Measurements from ENCODE around the gene SDF2L1.
"Not testable (repeated sequence)": the region's sequence is repeated elsewhere in the genome, so short reads cannot be mapped to it uniquely, and the experiment has no call there.

SDF2L1 gene

GRCh38 chr22:21652547-21653545 lies 10.7 kb downstream of the SDF2L1 start:
- DNase-seq: no peak
- in situ Hi-C loops (cut with HindIII; ENCODE audit: low pct_ligation_motif_present, low pct_unique_long_range_greater_than_20kb, low sequenced_read_pairs): no loop called here

DNA sequence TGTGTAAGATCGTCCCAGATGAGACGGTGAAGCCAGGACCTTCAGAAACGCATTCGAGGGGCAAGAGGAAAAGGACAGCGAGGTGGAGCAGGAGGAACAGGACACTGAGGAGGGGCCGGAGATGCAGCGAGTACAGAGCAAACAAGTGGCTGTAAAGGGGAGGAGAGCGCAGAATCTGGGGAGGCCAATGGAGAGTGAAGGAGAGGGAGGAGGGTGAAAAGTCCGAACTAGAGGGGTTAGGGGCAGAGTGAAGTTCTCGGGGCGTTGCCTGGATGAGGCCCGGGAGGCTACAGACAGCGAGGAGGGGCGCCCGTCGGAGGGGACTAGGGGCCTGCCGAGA lies 14.9 kb downstream of the SDF2L1 start:
- DNase-seq: no peak
- in situ Hi-C loops (cut with HindIII; ENCODE audit: low pct_ligation_motif_present, low pct_unique_long_range_greater_than_20kb, low sequenced_read_pairs): no loop called here

DNA sequence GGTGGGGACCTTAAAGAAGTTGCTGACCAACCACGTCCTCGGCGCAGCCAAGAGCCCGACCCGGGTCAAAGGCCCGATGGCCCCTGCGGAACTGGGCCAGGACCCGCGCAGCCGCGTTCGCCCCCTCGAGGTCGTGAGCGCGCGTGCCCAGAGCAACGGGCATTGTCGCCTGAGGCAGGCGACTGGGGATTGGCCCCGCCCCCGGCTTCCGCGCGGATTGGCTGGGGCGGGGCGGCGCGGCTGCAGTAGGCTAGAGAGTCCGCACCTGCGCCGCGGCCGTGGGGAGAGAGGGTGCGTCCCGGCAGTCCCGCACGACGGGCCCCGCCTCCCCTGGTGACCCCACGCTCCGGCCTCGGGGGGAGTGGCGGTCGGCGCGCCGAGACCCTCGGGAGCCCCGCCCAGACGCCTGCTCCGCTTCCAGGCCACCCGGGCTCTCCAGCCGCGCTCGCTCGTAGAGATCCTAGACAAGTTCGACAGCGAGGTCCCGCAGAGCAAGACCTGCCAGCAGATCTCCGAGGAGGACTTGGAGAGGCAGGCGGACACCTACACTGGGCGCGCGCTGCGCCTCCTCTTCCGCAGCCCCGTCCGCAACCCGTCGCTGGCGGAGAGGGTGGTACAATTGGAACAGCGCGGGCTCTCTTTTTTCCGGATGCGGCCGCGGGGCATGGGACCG lies 15.4 kb downstream of the SDF2L1 start:
- DNase-seq: peak; percentile 66
- in situ Hi-C loops (cut with HindIII; ENCODE audit: low pct_ligation_motif_present, low pct_unique_long_range_greater_than_20kb, low sequenced_read_pairs): no loop called here

- no peak for DNase-seq
- in situ Hi-C loops (cut with HindIII; ENCODE audit: low pct_ligation_motif_present, low pct_unique_long_range_greater_than_20kb, low sequenced_read_pairs): no loop called here
These were observed 17.9 kb downstream of the SDF2L1 start for GRCh38 chr22:21659864-21660525.

DNA sequence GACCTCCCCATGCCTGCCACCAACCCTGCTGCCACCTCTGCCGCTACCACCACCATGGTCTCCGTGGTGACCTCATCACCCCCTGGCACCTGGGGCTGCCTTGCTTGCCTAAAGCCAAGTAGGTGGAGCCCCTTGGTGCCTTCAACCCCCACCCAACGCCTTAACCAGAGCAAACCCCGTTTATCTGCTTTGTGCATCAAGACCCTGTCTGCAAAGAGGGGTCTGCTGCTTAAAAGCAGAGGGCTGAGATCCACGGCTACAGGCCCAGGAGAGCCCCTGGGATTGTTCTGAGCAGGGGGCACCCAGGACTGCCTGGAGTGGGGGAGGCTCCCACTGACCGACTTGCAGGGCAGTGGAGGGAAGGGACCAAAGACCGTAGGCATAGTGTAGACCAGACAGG lies 18.8 kb downstream of the SDF2L1 start:
- in situ Hi-C loops (cut with HindIII; ENCODE audit: low pct_ligation_motif_present, low pct_unique_long_range_greater_than_20kb, low sequenced_read_pairs): no loop called here
- no peak for DNase-seq

GRCh38 chr22:21661991-21662390 lies 19.9 kb downstream of the SDF2L1 start:
- DNase-seq: no peak
- in situ Hi-C loops (cut with HindIII; ENCODE audit: low pct_ligation_motif_present, low pct_unique_long_range_greater_than_20kb, low sequenced_read_pairs): no loop called here

DNA sequence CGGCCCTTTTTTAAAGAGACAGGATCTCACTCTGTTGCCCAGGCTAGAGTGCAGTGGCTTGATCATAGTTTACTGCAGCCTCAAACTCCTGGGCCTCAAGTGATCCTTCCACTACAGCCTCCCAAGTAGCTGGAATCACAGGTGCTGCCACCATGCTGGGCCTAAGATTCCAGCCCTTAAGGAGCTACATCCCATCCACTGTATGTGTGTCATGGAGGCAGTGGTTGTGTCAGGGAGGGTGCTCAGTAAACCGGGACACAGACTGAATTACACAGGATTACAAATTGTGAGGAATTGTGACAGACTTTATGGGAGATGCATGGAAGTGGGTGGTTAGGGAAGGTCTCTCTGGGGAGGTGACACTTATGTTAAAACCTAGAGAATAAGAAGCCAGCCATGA lies 21.6 kb downstream of the SDF2L1 start:
- DNase-seq: no peak
- in situ Hi-C loops (cut with HindIII; ENCODE audit: low pct_ligation_motif_present, low pct_unique_long_range_greater_than_20kb, low sequenced_read_pairs): no loop called here

DNA sequence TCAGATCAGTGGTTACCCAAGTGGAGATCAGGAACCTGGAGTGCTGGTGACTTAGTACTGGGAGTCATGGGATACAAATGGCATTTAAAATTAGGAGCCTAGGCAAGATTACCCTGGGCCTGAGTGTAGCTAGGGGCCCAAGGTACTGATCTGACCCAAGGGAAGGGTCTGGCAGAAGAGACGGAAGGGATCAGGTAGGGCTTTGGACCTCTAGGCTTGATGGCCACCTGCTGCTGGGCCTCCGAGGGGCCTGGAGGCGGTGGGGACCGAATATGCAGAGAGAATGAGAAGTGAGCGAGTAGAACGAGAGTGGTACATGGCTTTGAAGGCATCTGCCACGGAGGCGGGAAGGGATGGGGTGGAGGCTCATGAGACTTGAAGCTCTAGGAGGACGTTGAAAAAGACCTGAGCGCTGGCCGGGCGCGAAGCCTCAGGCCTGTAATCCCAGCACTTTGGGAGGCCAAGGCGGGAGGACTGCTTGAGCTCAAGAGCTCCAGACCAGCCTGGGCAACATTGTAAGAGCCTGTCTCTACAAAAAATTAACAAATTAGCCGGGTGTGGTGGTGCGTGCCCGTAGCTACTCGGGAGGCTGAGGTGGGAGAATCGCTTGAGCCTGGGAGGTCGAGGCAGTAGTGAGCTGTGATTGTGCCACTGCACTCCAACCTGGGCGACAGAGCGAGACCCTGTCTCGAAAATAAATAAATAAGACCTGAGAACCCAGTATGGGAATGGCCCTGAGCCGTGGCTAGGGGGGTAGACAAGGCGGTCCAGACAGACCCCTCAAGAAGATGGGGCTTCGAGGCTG lies 23.1 kb downstream of the SDF2L1 start:
- in situ Hi-C loops (cut with HindIII; ENCODE audit: low pct_ligation_motif_present, low pct_unique_long_range_greater_than_20kb, low sequenced_read_pairs): no loop called here
- no peak for DNase-seq

DNA sequence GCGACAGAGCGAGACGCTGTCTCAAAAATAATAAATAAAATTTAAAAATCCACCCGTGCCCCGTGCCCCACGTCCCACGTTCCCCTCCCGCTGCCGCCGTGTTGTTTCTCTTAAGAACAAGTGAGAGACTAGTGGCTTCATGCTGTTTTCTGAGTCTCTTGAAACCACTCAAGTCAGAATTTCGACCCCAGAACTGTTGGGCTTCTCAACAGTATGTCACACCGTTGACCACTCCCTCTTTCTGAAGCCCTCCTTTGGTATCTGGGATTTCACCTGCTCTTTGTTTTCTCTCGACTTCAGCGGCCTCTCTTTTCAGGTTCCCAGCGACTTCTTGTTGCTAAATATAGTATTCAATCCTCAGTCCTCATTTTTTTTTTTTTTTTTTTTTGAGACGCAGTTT lies 24.7 kb downstream of the SDF2L1 start:
- in situ Hi-C loops (cut with HindIII; ENCODE audit: low pct_ligation_motif_present, low pct_unique_long_range_greater_than_20kb, low sequenced_read_pairs): no loop called here
- no peak for DNase-seq

DNA sequence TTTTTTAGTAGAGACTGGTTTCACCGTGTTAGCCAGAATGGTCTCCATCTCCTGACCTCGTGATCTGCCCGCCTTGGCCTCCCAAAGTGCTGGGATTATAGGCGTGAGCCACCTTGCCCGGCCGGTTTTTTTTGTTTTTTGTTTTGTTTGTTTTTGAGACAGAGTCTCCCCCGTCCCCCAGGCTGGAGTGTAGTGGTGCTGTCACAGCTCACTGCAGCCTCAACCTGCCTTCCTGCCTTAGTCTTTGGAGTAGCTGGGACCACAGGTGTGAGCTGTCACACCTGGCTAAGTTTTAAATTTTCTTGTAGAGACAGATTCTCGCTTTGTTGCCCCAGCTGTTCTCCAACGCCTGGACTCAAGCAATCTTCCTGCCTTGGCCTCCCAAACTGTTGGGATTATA lies 26.9 kb downstream of the SDF2L1 start:
- in situ Hi-C loops (cut with HindIII; ENCODE audit: low pct_ligation_motif_present, low pct_unique_long_range_greater_than_20kb, low sequenced_read_pairs): no loop called here
- no peak for DNase-seq

- no peak for DNase-seq
- in situ Hi-C loops (cut with HindIII; ENCODE audit: low pct_ligation_motif_present, low pct_unique_long_range_greater_than_20kb, low sequenced_read_pairs): no loop called here
These were observed 30.1 kb downstream of the SDF2L1 start for GRCh38 chr22:21672107-21672629.

DNA sequence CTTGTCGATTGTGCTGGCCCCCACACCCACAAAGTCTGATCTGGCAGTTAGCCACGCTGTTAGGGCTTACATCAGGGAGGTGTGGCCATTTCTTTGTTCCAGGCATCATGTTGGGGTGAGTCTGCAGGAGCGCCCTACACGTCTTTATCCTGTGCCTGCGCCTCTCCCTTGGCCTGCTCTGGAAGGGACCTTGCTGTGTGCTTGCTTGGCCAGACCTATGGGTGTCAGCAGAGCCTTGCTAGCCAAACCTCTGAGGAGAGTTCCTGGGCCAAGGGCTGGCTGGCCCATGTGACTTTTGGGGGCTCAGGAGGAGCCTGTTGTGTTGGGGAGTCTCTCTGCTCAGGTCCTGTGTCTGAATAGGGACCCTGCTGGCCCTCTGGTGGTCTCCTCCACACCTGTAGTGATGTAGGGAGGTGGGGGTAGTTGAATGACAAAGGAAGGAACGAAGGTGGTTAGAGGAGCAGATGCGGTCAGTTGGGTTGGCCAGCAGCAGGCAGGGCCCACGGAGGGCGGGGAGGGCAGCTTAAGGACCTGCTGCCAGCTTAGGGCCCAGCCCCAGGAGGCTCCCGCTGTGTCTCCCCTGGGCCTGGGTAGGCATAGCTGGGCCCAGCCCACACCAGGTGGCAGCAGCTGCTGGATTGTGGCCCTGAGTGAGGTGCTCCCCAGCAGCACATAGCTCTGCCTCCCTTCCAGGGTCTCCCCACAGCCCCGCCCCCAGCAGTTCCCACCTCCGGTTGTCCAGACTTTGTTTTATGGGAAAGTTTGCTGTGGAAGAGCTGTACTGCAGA lies 31.6 kb downstream of the SDF2L1 start:
- in situ Hi-C loops (cut with HindIII; ENCODE audit: low pct_ligation_motif_present, low pct_unique_long_range_greater_than_20kb, low sequenced_read_pairs): no loop called here
- DNase-seq: no peak

- in situ Hi-C loops (cut with HindIII; ENCODE audit: low pct_ligation_motif_present, low pct_unique_long_range_greater_than_20kb, low sequenced_read_pairs): no loop called here
These were observed 32.6 kb downstream of the SDF2L1 start for GRCh38 chr22:21674638-21675245.

GRCh38 chr22:21677606-21678443 lies 35.7 kb downstream of the SDF2L1 start:
- in situ Hi-C loops (cut with HindIII; ENCODE audit: low pct_ligation_motif_present, low pct_unique_long_range_greater_than_20kb, low sequenced_read_pairs): no loop called here
- no peak for DNase-seq

More at GRCh38 chr22:21674638-21675245, 32.6 kb downstream of the SDF2L1 start:
- DNase-seq: peak; percentile 24

DNA sequence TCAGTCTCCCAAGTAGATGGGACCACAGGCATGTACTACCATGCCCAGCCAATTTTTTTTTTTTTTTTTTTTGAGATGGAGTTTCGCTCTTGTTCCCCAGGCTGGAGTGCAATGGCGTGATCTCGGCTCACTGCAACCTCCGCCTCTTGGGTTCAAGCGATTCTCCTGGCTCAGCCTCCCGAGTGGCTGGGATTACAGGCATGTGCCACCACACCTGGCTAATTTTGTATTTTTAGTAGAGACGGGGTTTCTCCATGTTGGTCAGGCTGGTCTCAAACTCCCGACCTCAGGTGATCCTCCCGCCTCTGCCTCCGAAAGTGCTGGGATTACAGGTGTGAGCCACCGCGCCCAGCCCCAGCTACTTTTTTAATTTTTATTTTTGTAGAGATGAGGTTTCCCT lies 36.7 kb downstream of the SDF2L1 start:
- in situ Hi-C loops (cut with HindIII; ENCODE audit: low pct_ligation_motif_present, low pct_unique_long_range_greater_than_20kb, low sequenced_read_pairs); DNase-seq: not testable (repeated sequence)

DNA sequence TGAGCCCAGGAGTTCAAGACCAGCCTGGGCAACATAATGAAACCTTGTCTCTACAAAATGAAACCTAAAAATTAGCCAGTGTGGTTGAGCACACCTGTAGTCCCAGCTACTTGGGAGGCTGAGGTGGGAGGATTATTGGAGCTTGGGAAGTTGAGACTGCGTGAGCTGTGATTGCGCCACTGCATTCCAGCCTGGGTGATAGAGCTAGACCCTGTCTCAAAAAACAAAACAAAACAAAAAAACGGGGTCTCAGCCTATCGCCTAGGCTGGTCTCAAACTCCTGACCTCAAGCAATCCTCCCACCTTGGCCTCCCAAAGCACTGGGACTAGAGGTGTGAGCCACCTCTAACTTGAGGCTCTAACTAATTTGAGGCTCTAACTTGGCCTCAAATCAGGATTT lies 37.3 kb downstream of the SDF2L1 start:
- DNase-seq: no peak
- in situ Hi-C loops (cut with HindIII; ENCODE audit: low pct_ligation_motif_present, low pct_unique_long_range_greater_than_20kb, low sequenced_read_pairs): no loop called here
